GM21737 (cell line): ENCODE data around the gene ZMAT2.
"Not testable (repeated sequence)": the region's sequence is repeated elsewhere in the genome, so short reads cannot be mapped to it uniquely, and the experiment has no call there.

Experiments
- ATAC-seq: cut with Tn5 transposase; IDR thresholded peaks from one replicate; pipeline ENCODE4 v1.9.1; 2021; ENCODE audit warnings: mild to moderate bottlenecking, moderate library complexity; ENCODE audit not compliant: unreplicated experiment

ZMAT2 gene

GRCh38 chr5:140707812-140708211 lies 7.6 kb downstream of the ZMAT2 start:
- ATAC-seq = no peak

DNA sequence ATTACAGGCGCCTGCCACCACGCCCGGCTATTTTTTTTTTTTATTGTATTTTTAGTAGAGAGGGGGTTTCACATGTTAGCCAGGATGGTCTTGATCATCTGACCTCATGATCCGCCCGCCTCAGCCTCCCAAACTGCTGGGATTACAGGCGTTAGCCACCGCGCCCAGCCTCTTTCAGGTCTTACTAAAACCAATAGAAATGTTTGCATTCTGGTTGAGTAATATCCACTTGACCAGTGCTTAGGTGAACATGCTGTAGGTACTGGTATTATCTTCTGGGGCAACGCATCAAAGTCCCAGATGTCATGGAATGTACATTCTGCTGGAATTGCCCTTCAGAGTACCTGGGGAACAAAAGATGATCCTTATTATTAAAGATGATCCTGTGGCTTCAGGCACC lies 8.5 kb downstream of the ZMAT2 start:
- not testable (repeated sequence) for ATAC-seq

DNA sequence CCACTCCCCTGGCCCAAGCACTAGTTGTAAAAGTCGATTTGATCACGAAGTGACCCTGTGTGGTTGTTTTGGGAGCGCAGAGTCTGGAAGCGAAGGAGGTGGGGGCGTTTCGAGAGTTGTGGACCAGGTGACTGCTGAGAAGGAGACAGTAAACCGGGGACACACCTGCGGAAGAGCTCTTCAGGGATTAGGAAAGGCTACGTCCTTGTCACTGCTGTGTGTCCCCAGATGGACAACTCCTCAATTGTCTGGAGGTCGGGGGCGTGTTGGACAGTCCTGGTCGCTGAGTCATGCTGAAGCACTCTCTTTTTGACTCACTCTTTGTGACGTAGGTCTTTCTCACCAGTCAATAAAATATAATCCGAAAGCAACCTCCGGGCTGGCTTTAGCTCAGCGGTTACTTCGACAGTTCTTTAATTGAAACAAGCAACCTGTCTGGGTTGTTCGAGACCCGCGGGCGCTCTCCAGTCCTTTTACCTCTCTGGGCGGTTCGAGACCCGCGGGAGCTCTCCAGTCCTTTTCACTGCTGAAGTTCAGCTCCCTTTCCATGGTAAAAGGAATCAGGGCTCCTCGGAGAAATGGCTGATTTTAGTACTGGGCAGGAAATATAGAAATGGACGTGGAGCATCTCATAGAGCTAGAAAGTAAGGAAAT lies 10.8 kb downstream of the ZMAT2 start:
- ATAC-seq = peak; percentile 80

- no peak for ATAC-seq
Observed at GRCh38 chr5:140711794-140712193, 11.5 kb downstream of the ZMAT2 start.

- no peak for ATAC-seq
Observed at GRCh38 chr5:140713562-140714094, 13.4 kb downstream of the ZMAT2 start.

- ATAC-seq = not testable (repeated sequence)
Observed at GRCh38 chr5:140716238-140716637, 16.0 kb downstream of the ZMAT2 start.

- ATAC-seq = no peak
Observed at GRCh38 chr5:140718266-140718592, 18.0 kb downstream of the ZMAT2 start.

DNA sequence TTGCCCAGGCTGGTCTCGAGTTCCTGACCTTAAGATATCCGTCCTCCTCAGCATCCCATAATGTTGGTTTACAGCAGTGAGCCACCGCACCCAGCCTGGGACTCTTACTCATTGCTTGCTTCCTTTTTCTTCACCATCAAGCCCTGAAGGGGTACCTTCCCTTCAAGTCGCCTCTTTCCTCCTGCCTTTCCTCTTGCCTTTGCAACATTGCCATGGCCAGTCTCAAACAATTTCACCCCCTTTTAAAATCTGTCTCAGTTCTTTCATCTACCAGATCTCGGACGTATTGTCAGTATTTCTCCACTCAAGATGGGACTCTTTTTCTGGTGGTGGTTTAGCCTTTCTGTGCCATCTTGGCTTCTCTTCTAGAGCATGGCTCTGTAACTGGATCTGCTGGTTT lies 20.5 kb downstream of the ZMAT2 start:
- ATAC-seq = not testable (repeated sequence)

DNA sequence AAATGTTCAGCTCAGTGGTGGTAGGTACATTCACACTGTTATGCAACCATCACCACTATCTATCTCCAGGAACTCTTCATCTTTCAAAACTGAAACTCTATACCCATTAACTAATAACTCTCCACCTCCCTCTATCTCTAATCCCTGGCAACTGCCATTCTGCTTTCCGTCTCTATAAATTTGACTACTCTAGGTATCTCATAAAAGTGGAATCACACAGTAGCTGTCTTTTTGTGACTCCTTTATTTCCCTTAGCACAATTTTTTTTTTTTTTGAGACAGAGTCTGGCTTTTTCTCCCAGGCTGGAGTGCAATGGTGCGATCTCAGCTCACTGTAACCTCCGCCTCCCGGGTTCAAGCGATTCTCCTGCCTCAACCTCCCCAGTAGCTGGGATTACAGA lies 21.1 kb downstream of the ZMAT2 start:
- ATAC-seq = not testable (repeated sequence)

GRCh38 chr5:140725799-140726471 lies 25.7 kb downstream of the ZMAT2 start:
- peak; percentile 92 for ATAC-seq

- no peak for ATAC-seq
Observed at GRCh38 chr5:140733098-140733497, 32.9 kb downstream of the ZMAT2 start.

GRCh38 chr5:140734354-140734753 lies 34.1 kb downstream of the ZMAT2 start:
- ATAC-seq = no peak

- ATAC-seq = no peak
Observed at GRCh38 chr5:140737486-140737885, 37.2 kb downstream of the ZMAT2 start.

DNA sequence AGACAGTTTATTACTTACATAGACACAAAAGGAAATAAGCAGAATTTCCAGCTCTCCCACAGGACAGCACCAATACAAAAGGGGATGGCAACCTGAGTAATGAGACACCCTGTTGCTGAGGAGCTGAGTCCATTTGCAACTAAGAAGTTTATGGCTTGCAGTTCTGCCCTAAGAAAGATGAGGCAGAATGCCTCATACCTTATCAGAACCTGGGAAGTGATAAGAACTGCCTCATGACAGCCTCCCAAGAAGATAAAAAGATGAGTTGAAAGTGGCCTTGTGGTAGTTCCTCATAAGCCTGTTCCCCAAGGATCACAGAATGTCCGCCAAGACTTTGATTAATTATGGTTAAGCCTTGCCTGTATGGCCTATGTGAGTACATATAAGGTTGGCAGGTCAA lies 41.7 kb downstream of the ZMAT2 start:
- ATAC-seq = no peak

DNA sequence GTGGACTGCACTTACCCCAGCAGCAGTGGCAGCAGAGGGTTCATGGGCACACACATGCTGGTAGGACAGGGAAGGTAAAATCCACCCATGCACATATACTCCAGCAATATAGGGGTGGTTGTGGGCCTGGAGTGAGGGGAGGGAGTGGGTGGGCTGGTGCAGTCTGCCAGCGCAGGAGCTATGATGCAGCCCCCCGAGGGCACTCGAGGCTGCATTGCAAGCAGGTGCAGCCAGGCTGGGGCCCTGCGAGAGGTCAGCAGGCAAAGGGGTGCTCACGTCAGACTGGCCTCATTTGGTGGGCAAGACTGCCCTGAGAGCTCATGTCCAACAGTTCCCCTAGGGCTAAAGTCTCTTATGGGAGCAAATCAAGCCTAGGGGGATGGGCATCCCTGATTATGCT lies 53.3 kb downstream of the ZMAT2 start:
- ATAC-seq = no peak
